MM.1S (cell line): Measurements from ENCODE around the gene LRCH4.
A peak's percentile ranks its signal among the peaks of the same experiment; 100 is the strongest.
"Not testable (repeated sequence)": the region's sequence is repeated elsewhere in the genome, so short reads cannot be mapped to it uniquely, and the experiment has no call there.

Experiments used
- DNase-seq: peaks from one replicate; pipeline ENCODE4 v3.0.0-alpha.2; 2015
- H2AFZ ChIP-seq: fragments of 300-600 bp; sonication (generic); 2 replicates; pipeline ENCODE4 v1.6.0; 2016; ENCODE audit warnings: antibody characterized with exemption, low read length
- H3F3A ChIP-seq: fragments of 300-600 bp; sonication (generic); 2 replicates; pipeline ENCODE4 v1.6.1; 2016; ENCODE audit warnings: mild to moderate bottlenecking, antibody characterized with exemption, low read length, moderate library complexity, mixed read lengths; ENCODE audit not compliant: insufficient read depth
- H3K27ac ChIP-seq: fragments of 300-600 bp; sonication (generic); 2 replicates; pipeline ENCODE4 v1.5.1; 2016; ENCODE audit warnings: mild to moderate bottlenecking, low read length
- H3K27me3 ChIP-seq: fragments of 300-600 bp; sonication (generic); replicated peaks from 2 replicates; pipeline ENCODE4 v1.6.0; 2016; ENCODE audit warnings: low read length; ENCODE audit not compliant: insufficient read depth
- H3K36me3 ChIP-seq: fragments of 300-600 bp; sonication (generic); replicated peaks from 2 replicates; pipeline ENCODE4 v1.6.1; 2016; ENCODE audit warnings: mild to moderate bottlenecking, low read length, mixed read lengths; ENCODE audit not compliant: insufficient read depth
- H3K4me1 ChIP-seq: fragments of 300-600 bp; sonication (generic); 2 replicates; pipeline ENCODE4 v1.6.1; 2016; ENCODE audit warnings: low read length, mixed read lengths
- H3K4me2 ChIP-seq: fragments of 300-600 bp; sonication (generic); 2 replicates; pipeline ENCODE4 v1.6.0; 2016; ENCODE audit warnings: low read depth, low read length
- H3K4me3 ChIP-seq: fragments of 300-600 bp; sonication (generic); 2 replicates; pipeline ENCODE4 v1.5.1; 2016; ENCODE audit warnings: low read length, mixed read lengths
- H3K79me2 ChIP-seq: fragments of 300-600 bp; sonication (generic); 2 replicates; pipeline ENCODE4 v1.6.1; 2016; ENCODE audit warnings: mixed run types, low read length, mixed read lengths
- H3K9ac ChIP-seq: fragments of 300-600 bp; sonication (generic); 2 replicates; pipeline ENCODE4 v1.6.1; 2016; ENCODE audit warnings: low read length, mixed read lengths
- H3K9me2 ChIP-seq: fragments of 300-600 bp; sonication (generic); replicated peaks from 2 replicates; pipeline ENCODE4 v1.6.1; 2016; ENCODE audit warnings: mild to moderate bottlenecking, low read length, mixed read lengths; ENCODE audit not compliant: insufficient read depth
- H3K9me3 ChIP-seq: fragments of 300-600 bp; sonication (generic); replicated peaks from 2 replicates; pipeline ENCODE4 v1.6.1; 2016; ENCODE audit warnings: mild to moderate bottlenecking, low read length, mixed read lengths; ENCODE audit not compliant: insufficient read depth
- H4K20me1 ChIP-seq: fragments of 300-600 bp; sonication (generic); 2 replicates; pipeline ENCODE4 v1.6.1; 2016; ENCODE audit warnings: mild to moderate bottlenecking, low read length, moderate library complexity, mixed read lengths; ENCODE audit not compliant: insufficient read depth
- EZH2 ChIP-seq: fragments of 300-600 bp; sonication (generic); optimal IDR thresholded peaks from 2 replicates; pipeline ENCODE3; 2017; ENCODE audit warnings: low read depth, mild to moderate bottlenecking, antibody characterized with exemption, low read length, mixed read lengths
- EZH2phosphoT487 ChIP-seq: fragments of 300-600 bp; sonication (generic); IDR thresholded peaks from 2 replicates; pipeline ENCODE4 v1.6.1; 2018; ENCODE audit warnings: antibody characterized with exemption, low read length
- TF ChIP-seq, protein P1 (sequence below): fragments of 300-600 bp; sonication (generic); IDR thresholded peaks from 2 replicates; pipeline ENCODE4 v1.5.1; 2016; ENCODE audit warnings: antibody characterized with exemption, low read length, mixed read lengths

The LRCH4 gene

DNA sequence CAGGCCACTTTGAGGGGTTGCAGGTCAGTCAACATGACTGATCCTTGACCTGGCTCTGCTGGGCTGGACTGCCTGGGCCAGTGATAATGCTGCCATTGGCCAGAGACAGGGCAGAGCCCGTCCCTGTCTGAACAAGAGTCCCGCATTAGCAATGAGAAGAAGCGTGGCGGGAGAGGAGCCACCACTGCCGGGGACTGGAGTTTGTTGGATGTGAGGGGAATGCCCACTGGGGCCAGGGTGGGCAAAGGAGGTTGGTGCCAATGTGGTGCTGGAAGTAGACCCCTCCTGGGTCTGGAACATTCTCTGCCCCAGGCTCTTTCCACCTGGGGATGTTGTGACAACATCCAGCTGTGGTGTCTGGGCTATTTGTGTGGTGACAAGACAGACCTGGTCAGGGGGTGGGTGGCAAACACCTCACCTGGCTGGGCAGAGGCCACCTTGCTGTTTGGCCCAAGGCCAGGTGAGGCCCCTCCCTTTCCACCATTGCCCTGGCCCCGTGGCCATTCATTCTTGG lies 19.9 kb downstream of the LRCH4 start:
- Histone ChIP-seq H3K79me2 (no peaks in the 10 kb centered on the region), H3F3A (no peaks in the 10 kb centered on the region), H4K20me1 (no peaks in the 10 kb centered on the region), H3K27me3 (peaks cover 11% of the 10 kb centered on the region), H3K4me1 (no peaks in the 10 kb centered on the region), H3K4me3 (no peak overlapping the region), H3K9me2 (no peaks in the 10 kb centered on the region), H3K36me3 (no peaks in the 10 kb centered on the region), H3K27ac (no peak overlapping the region), H3K9ac (no peak overlapping the region), H2AFZ (no peak overlapping the region), H3K9me3 (no peaks in the 10 kb centered on the region), H3K4me2 (no peak overlapping the region)
- TF ChIP-seq EZH2 (no peak), EZH2phosphoT487 (no peak)
- TF ChIP-seq, protein P1, sequence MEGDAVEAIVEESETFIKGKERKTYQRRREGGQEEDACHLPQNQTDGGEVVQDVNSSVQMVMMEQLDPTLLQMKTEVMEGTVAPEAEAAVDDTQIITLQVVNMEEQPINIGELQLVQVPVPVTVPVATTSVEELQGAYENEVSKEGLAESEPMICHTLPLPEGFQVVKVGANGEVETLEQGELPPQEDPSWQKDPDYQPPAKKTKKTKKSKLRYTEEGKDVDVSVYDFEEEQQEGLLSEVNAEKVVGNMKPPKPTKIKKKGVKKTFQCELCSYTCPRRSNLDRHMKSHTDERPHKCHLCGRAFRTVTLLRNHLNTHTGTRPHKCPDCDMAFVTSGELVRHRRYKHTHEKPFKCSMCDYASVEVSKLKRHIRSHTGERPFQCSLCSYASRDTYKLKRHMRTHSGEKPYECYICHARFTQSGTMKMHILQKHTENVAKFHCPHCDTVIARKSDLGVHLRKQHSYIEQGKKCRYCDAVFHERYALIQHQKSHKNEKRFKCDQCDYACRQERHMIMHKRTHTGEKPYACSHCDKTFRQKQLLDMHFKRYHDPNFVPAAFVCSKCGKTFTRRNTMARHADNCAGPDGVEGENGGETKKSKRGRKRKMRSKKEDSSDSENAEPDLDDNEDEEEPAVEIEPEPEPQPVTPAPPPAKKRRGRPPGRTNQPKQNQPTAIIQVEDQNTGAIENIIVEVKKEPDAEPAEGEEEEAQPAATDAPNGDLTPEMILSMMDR, result no peak
- no peak for DNase-seq

DNA sequence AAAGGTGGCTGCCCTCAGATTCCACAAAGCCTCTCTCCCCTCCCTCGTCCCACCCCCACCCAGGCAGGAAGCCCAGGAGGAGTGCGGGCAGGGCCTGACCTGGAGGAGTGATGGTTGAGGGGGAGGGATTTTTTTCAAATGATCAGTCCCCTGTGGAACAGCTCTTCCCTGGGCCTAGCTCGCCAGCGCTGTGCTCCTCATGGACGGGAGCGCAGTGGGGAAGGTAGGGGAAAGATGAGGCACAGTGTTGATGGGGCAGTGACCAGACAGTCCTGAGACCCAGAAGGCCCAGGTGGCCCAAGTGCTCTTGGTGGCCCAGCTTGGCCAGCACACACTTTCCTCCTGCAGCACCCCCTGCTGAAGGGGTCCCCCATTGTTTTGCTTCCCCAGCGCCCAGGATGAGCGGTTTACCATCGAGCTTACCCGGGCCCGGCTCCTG lies 20.8 kb downstream of the LRCH4 start:
- TF ChIP-seq EZH2 (no peak), EZH2phosphoT487 (no peak)
- TF ChIP-seq, protein P1, result no peak
- H3K4me3 ChIP-seq, result no peak overlapping the region
- no peaks in the 10 kb centered on the region for H3K36me3 ChIP-seq
- H2AFZ ChIP-seq, result no peak overlapping the region
- no peaks in the 10 kb centered on the region for H3K79me2 ChIP-seq
- H3K4me1 ChIP-seq, result no peaks in the 10 kb centered on the region
- peaks cover 7% of the 10 kb centered on the region for H3K27me3 ChIP-seq
- no peaks in the 10 kb centered on the region for H3F3A ChIP-seq
- no peak overlapping the region for H3K4me2 ChIP-seq
- no peak overlapping the region for H3K9ac ChIP-seq
- H3K9me3 ChIP-seq, result no peaks in the 10 kb centered on the region
- no peak overlapping the region for H3K27ac ChIP-seq
- H3K9me2 ChIP-seq, result no peaks in the 10 kb centered on the region
- DNase-seq, result no peak
- no peaks in the 10 kb centered on the region for H4K20me1 ChIP-seq

DNA sequence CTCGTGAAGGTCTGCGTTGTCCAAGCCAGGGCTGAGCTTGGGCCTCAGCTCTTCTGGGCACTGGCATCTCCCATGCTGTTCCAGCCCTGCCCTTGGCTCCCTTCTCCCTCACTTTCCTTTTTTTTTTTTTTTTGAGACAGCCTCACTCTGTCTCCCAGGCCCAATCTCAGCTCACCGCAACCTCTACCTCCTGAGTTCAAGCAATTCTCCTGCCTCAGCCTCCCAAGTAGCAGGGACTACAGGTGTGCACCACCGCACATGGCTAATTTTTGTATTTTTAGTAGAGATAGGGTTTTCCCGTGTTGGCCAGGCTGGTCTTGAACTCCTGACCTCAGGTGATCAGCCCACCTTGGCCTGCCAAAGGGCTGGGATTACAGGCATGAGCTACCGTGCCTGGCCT lies 21.5 kb downstream of the LRCH4 start:
- DNase-seq, H3K9me2 ChIP-seq, H2AFZ ChIP-seq, H3K4me2 ChIP-seq, H4K20me1 ChIP-seq, H3K4me3 ChIP-seq, H3K36me3 ChIP-seq, H3K9ac ChIP-seq, H3F3A ChIP-seq, H3K9me3 ChIP-seq, H3K27me3 ChIP-seq, H3K27ac ChIP-seq, H3K4me1 ChIP-seq, H3K79me2 ChIP-seq: not testable (repeated sequence)

DNA sequence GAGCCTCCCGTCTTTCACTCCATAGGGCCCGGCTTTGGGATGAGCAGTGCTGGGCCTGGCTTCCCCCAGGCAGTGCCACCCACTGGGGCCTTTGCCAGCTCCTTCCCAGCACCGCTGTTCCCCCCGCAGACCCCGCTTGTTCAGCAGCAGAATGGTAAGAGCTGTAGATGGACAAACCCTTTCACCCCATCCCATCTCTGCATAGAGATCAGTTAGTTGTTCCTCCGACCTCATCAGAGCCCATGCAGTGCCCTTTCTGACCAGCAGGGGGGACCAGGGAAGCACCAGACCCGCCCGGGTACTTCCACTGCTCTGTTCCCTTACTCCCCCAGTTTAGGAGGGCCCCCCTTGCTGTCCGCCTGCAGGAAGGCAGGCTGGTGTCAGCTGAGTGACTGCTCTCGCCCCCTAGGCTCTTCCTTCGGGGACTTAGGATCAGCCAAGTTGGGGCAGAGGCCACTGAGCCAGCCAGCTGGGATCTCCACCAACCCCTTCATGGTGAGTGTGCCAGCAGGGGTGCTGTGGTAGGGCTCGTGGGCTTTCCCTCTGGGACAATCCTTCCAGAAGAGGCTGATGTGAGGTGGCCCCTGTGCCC lies 22.0 kb downstream of the LRCH4 start:
- Histone ChIP-seq H3K27ac (no peak overlapping the region), H3K36me3 (no peaks in the 10 kb centered on the region), H4K20me1 (no peaks in the 10 kb centered on the region), H3K27me3 (no peaks in the 10 kb centered on the region), H3K4me3 (no peak overlapping the region), H3F3A (no peaks in the 10 kb centered on the region), H3K9me2 (no peaks in the 10 kb centered on the region), H3K4me2 (no peak overlapping the region), H3K79me2 (no peaks in the 10 kb centered on the region), H3K4me1 (no peaks in the 10 kb centered on the region), H3K9ac (no peak overlapping the region), H3K9me3 (no peaks in the 10 kb centered on the region), H2AFZ (0 out of 2 replicates have a peak overlapping the region, but pooled peaks have one; percentile 34)
- TF ChIP-seq EZH2 (no peak), EZH2phosphoT487 (no peak)
- TF ChIP-seq, protein P1, result peak; percentile 96
- DNase-seq, result peak; percentile 68
